GM23338 (cell line): Measurements from ENCODE around the gene EGFL6. TPM values are rescaled to one million over a fixed set of nuclear protein-coding genes. Genes with fewer than 3 reads are reported as not detected.
"Not testable (repeated sequence)": the region's sequence is repeated elsewhere in the genome, so short reads cannot be mapped to it uniquely, and the experiment has no call there.

Experiments
- ATAC-seq: fragments of 200-7000 bp; cut with Tn5 transposase; 3 replicates; pipeline ENCODE4 v1.9.1; 2020
- DNase-seq: peaks from one replicate; pipeline ENCODE4 v3.0.0-alpha.2; 2015; ENCODE audit warnings: low spot score
- H2AFZ ChIP-seq: fragments of 200-600 bp; sonication (generic); 2 replicates; pipeline ENCODE4 v1.8.0; 2016; ENCODE audit warnings: antibody characterized with exemption, mild to moderate bottlenecking, moderate library complexity
- H3F3A ChIP-seq: fragments of 200-600 bp; sonication (generic); replicated peaks from 2 replicates; pipeline ENCODE4 v1.8.0; 2017; ENCODE audit warnings: antibody characterized with exemption, mixed run types, low read depth
- H3K27ac ChIP-seq: fragments of 200-600 bp; sonication (generic); 2 replicates; pipeline ENCODE4 v1.6.1; 2016; ENCODE audit warnings: low read depth
- H3K27me3 ChIP-seq: fragments of 200-600 bp; sonication (generic); 2 replicates; pipeline ENCODE4 v1.8.0; 2016; ENCODE audit warnings: mild to moderate bottlenecking, mixed run types, moderate library complexity; ENCODE audit not compliant: insufficient read depth
- H3K36me3 ChIP-seq: fragments of 200-600 bp; sonication (generic); 2 replicates; pipeline ENCODE4 v1.8.0; 2016; ENCODE audit warnings: mild to moderate bottlenecking; ENCODE audit not compliant: insufficient read depth
- H3K4me1 ChIP-seq: fragments of 200-600 bp; sonication (generic); 2 replicates; pipeline ENCODE4 v1.8.0; 2016; ENCODE audit warnings: mild to moderate bottlenecking, moderate library complexity; ENCODE audit not compliant: insufficient read depth
- H3K4me2 ChIP-seq: fragments of 200-600 bp; sonication (generic); 2 replicates; pipeline ENCODE4 v1.7.1; 2017; ENCODE audit warnings: mixed run types
- H3K4me3 ChIP-seq: fragments of 200-600 bp; sonication (generic); 2 replicates; pipeline ENCODE4 v1.6.1; 2016; ENCODE audit warnings: mixed run types
- H3K79me2 ChIP-seq: fragments of 200-600 bp; sonication (generic); replicated peaks from 2 replicates; pipeline ENCODE4 v1.8.0; 2017; ENCODE audit warnings: mild to moderate bottlenecking; ENCODE audit not compliant: insufficient read depth
- H3K9me2 ChIP-seq: fragments of 200-600 bp; sonication (generic); 2 replicates; pipeline ENCODE4 v1.8.0; 2017; ENCODE audit not compliant: insufficient read depth
- H4K20me1 ChIP-seq: fragments of 200-600 bp; sonication (generic); replicated peaks from 2 replicates; pipeline ENCODE4 v1.8.0; 2017; ENCODE audit warnings: mild to moderate bottlenecking; ENCODE audit not compliant: insufficient read depth
- H3K27ac Mint-ChIP-seq: 2 replicates; pipeline ENCODE4 v1.8.0; 2020; ENCODE audit warnings: inconsistent platforms, mild to moderate bottlenecking, moderate library complexity, mixed read lengths
- H3K27me3 Mint-ChIP-seq: 3 replicates; pipeline ENCODE4 v1.8.0; 2022; ENCODE audit warnings: low read depth, mild to moderate bottlenecking, moderate library complexity, mixed read lengths, inconsistent platforms; ENCODE audit not compliant: insufficient read depth, poor library complexity
- H3K36me3 Mint-ChIP-seq: 3 replicates; pipeline ENCODE4 v1.8.0; 2021; ENCODE audit warnings: low read depth, mild to moderate bottlenecking, inconsistent platforms, moderate library complexity, mixed read lengths
- H3K4me1 Mint-ChIP-seq: 3 replicates; pipeline ENCODE4 v1.8.0; 2020; ENCODE audit warnings: mild to moderate bottlenecking, inconsistent platforms, mixed read lengths
- H3K4me3 Mint-ChIP-seq: 3 replicates; pipeline ENCODE4 v1.8.0; 2021; ENCODE audit warnings: moderate library complexity, mild to moderate bottlenecking, inconsistent platforms, mixed read lengths
- H3K9me3 Mint-ChIP-seq: 3 replicates; pipeline ENCODE4 v1.8.0; 2020; ENCODE audit warnings: moderate library complexity, mild to moderate bottlenecking, inconsistent platforms, mixed read lengths
- CTCF ChIP-seq, 2 experiments: fragments of 200-600 bp in 1 of 2; sonication (generic) in 1 of 2; conservative IDR thresholded peaks; 2 replicates each; pipeline versions ENCODE4 v1.5.1 to v1.6.1; 2016 to 2017; ENCODE audit warnings: antibody characterized with exemption in 2 of 2, low read depth in 2 of 2, mild to moderate bottlenecking in 2 of 2, moderate library complexity in 1 of 2
- ETS1 ChIP-seq: IDR thresholded peaks from 2 replicates; pipeline ENCODE4 v1.6.1; 2016; ENCODE audit warnings: antibody characterized with exemption
- EZH2 ChIP-seq: fragments of 200-600 bp; sonication (generic); IDR thresholded peaks from one replicate; pipeline ENCODE4 v1.8.0; 2017; ENCODE audit warnings: antibody characterized with exemption, mild to moderate bottlenecking, low read depth; ENCODE audit not compliant: unreplicated experiment
- JUNB ChIP-seq: IDR thresholded peaks from one replicate; pipeline ENCODE4 v1.6.1; 2016; ENCODE audit warnings: antibody characterized with exemption; ENCODE audit not compliant: unreplicated experiment
- POLR2AphosphoS5 ChIP-seq: IDR thresholded peaks from 2 replicates; pipeline ENCODE4 v1.6.1; 2016; ENCODE audit warnings: antibody characterized with exemption, low read depth
- ZNF114 ChIP-seq: fragments of 250-450 bp; sonication (Bioruptor Pico); IDR thresholded peaks from 2 replicates; pipeline ENCODE4 v1.5.0; 2020; ENCODE audit warnings: mild to moderate bottlenecking, moderate library complexity
- ZNF462 ChIP-seq: fragments of 250-450 bp; sonication (Bioruptor Pico); IDR thresholded peaks from 2 replicates; pipeline ENCODE4 v1.5.0; 2020; ENCODE audit warnings: mild to moderate bottlenecking, moderate library complexity
- polyA plus RNA-seq: library from polyadenylated mRNA; unstranded; fragments of >200 nt; fragmentation: Nextera tagmentation; extraction: Ambion mirVana; gene quantifications from 2 replicates; pipeline ENCODE4 v1.2.1, GENCODE V29; 2016
- total RNA-seq: library from RNA; depleted of rRNA; stranded (reverse); fragments of >200 nt; shearing (Covaris generic); gene quantifications from 2 replicates; pipeline ENCODE4 v1.2.3, GENCODE V29; 2014

Gene EGFL6
- total and polyA plus RNA-seq, 2 experiments from 2014 or later = 1.2 to 2.6 TPM

- TF ChIP-seq ZNF462 (no peak), JUNB (no peak), ETS1 (no peak), ZNF114 (CRISPR knock-in tag) (no peak), CTCF (conservative IDR thresholded peaks at IDR 0.05; ENCODE audit: low read depth in 2 of 2) (no peak), POLR2AphosphoS5 (no peak), EZH2 (no peak)
Measured at GRCh38 chrX:13627306-13627705, 57.9 kb downstream of the EGFL6 start (continued).

- H2AFZ ChIP-seq, H3K4me2 ChIP-seq, H3K27me3 Mint-ChIP-seq, H3F3A ChIP-seq, DNase-seq, H3K27ac ChIP-seq, H3K4me1 Mint-ChIP-seq, H3K4me1 ChIP-seq, ATAC-seq, H4K20me1 ChIP-seq, H3K9me2 ChIP-seq, H3K27ac Mint-ChIP-seq, H3K36me3 ChIP-seq, H3K79me2 ChIP-seq, H3K4me3 ChIP-seq, H3K27me3 ChIP-seq, H3K4me3 Mint-ChIP-seq: not testable (repeated sequence)
- Mint-ChIP-seq H3K36me3 (peaks cover 11% of the 10 kb centered on the region; the same call in 2 of the 3 replicates), H3K9me3 (peaks cover 23% of the 10 kb centered on the region)
Measured at GRCh38 chrX:13637224-13637623, 67.8 kb downstream of the EGFL6 start.
